ENCODE data around the gene CCT5. TPM values are rescaled to one million over a fixed set of nuclear protein-coding genes. Genes with fewer than 3 reads are reported as not detected.
"Not testable (repeated sequence)": the region's sequence is repeated elsewhere in the genome, so short reads cannot be mapped to it uniquely, and the experiment has no call there.

The CCT5 gene
- total RNA-seq, 1 donor: 48.6 TPM

- not testable (repeated sequence) for H3K9me3 ChIP-seq (ENCODE audit: low read depth, low read length); H3K4me1 ChIP-seq (ENCODE audit: insufficient read depth, low read length); H3K27me3 ChIP-seq (ENCODE audit: insufficient read depth, low read length)
Measured at GRCh38 chr5:10310835-10311570, 60.9 kb downstream of the CCT5 start.

GRCh38 chr5:10311595-10312425 is 61.7 kb downstream of the CCT5 start:
- peaks cover 6% of the 10 kb centered on the region for H3K27me3 ChIP-seq (ENCODE audit: insufficient read depth, low read length)
- no peak overlapping the region for H3K4me3 ChIP-seq (ENCODE audit: low read length)
- H3K9me3 ChIP-seq (ENCODE audit: low read depth, low read length): no peaks in the 10 kb centered on the region
- H3K4me1 ChIP-seq (ENCODE audit: insufficient read depth, low read length): peaks cover 9% of the 10 kb centered on the region

More at GRCh38 chr5:10310835-10311570, 60.9 kb downstream of the CCT5 start:
- H3K4me3 ChIP-seq (ENCODE audit: low read length): not testable (repeated sequence)

GRCh38 chr5:10315201-10315600 is 65.1 kb downstream of the CCT5 start:
- no peak overlapping the region for H3K4me3 ChIP-seq (ENCODE audit: low read length)
- H3K9me3 ChIP-seq (ENCODE audit: low read depth, low read length): no peaks in the 10 kb centered on the region
- H3K27me3 ChIP-seq (ENCODE audit: insufficient read depth, low read length): no peaks in the 10 kb centered on the region
- no peaks in the 10 kb centered on the region for H3K4me1 ChIP-seq (ENCODE audit: insufficient read depth, low read length)

Other genes with a start within 250 kb of the CCT5 start
- 4.3 TPM for gene ATPSCKMT, start 392 bp upstream of the CCT5 start, total RNA-seq
- gene CMBL, start 57.6 kb downstream of the CCT5 start, total RNA-seq: 0.10 TPM
- gene MARCHF6, start 103.4 kb downstream of the CCT5 start, total RNA-seq: 140 TPM
- 0.42 TPM for gene ROPN1L, start 191.6 kb downstream of the CCT5 start, total RNA-seq